HCT116 (cell line): ENCODE results near the gene FGG.

Experiments used
- CEBPB ChIP-seq: IDR thresholded peaks from 2 replicates; pipeline ENCODE4 v1.6.1; 2012; ENCODE audit warnings: low read depth
- ELF1 ChIP-seq: IDR thresholded peaks from 2 replicates; pipeline ENCODE4 v1.6.1; 2012; ENCODE audit warnings: low read depth, borderline replicate concordance
- EZH2 ChIP-seq: fragments of 200-600 bp; sonication (generic); IDR thresholded peaks from 2 replicates; pipeline ENCODE4 v1.6.1; 2017; ENCODE audit warnings: antibody characterized with exemption, mixed run types
- EZH2phosphoT487 ChIP-seq: fragments of 200-600 bp; IDR thresholded peaks from 2 replicates; pipeline ENCODE4 v1.6.1; 2018; ENCODE audit warnings: antibody characterized with exemption, borderline replicate concordance
- JUND ChIP-seq: IDR thresholded peaks from 2 replicates; pipeline ENCODE4 v1.6.1; 2012
- POLR2A ChIP-seq: IDR thresholded peaks from 2 replicates; pipeline ENCODE4 v1.7.0; 2011; ENCODE audit warnings: borderline replicate concordance; ENCODE audit not compliant: insufficient read depth, insufficient read length; ENCODE audit errors: extremely low read depth
- RAD21 ChIP-seq: IDR thresholded peaks from 2 replicates; pipeline ENCODE4 v1.6.1; 2012; ENCODE audit warnings: low read depth, mild to moderate bottlenecking
- SIN3A ChIP-seq: IDR thresholded peaks from 2 replicates; pipeline ENCODE4 v1.6.1; 2012; ENCODE audit warnings: low read depth
- TF ChIP-seq, protein P1 (sequence below): IDR thresholded peaks from 2 replicates; pipeline ENCODE4 v1.6.1; 2012; ENCODE audit warnings: low read depth
- TF ChIP-seq, protein P2 (sequence below), 3 experiments: fragments of 200-600 bp in 1 of 3; sonication (generic) in 1 of 3; IDR thresholded peaks in 2 of 3; conservative IDR thresholded peaks in 1 of 3; 2 replicates each; pipeline ENCODE4 v1.5.1; 2012 to 2017; ENCODE audit warnings: low read depth in 2 of 3, low read length in 2 of 3, antibody characterized with exemption in 1 of 3, borderline replicate concordance in 1 of 3, control low read depth in 1 of 3, mild to moderate bottlenecking in 1 of 3, mixed read lengths in 1 of 3, mixed run types in 1 of 3, moderate library complexity in 1 of 3; ENCODE audit not compliant: insufficient read depth in 1 of 3
- TF ChIP-seq, protein P3 (sequence below): IDR thresholded peaks from 2 replicates; pipeline ENCODE4 v1.6.1; 2012
- TF ChIP-seq, protein P4 (sequence below): IDR thresholded peaks from 2 replicates; pipeline ENCODE4 v1.6.1; 2011; ENCODE audit warnings: mild to moderate bottlenecking, low read length, moderate library complexity; ENCODE audit not compliant: insufficient replicate concordance; ENCODE audit errors: extremely low read depth

DNA sequence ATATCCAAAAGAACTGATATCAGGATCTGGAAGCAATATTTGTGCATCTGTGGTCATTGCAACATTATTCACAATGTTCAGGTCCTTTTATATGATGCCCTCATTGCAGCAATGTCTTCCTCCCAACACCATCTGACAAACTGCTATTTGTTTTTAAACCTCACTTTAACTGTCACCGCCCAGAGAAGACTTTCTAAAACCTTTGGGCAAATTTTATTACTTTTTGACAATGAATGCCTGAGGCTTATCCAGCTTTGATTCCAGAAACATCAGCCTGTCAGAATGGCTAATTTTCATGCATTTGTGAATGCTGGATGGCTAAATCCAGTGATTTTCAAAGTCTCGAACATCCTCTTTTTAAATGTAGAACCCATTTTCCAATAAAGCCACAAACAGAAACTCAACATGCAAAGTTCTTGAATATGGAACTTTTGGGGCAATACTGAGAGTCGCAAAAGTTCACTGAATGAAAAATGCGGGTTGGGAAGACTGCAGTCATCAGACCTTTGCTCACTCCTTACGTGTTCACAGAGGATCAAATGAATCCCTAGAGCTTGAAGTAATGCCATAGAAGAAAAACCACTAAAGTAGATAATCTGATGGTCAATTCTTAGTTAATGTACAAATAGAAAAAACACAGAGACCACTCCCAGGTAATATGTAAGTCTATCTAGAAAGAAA lies 39.1 kb downstream of the FGG start:
- TF ChIP-seq ELF1 = no peak
- no peak for TF ChIP-seq RAD21
- TF ChIP-seq, protein P1, sequence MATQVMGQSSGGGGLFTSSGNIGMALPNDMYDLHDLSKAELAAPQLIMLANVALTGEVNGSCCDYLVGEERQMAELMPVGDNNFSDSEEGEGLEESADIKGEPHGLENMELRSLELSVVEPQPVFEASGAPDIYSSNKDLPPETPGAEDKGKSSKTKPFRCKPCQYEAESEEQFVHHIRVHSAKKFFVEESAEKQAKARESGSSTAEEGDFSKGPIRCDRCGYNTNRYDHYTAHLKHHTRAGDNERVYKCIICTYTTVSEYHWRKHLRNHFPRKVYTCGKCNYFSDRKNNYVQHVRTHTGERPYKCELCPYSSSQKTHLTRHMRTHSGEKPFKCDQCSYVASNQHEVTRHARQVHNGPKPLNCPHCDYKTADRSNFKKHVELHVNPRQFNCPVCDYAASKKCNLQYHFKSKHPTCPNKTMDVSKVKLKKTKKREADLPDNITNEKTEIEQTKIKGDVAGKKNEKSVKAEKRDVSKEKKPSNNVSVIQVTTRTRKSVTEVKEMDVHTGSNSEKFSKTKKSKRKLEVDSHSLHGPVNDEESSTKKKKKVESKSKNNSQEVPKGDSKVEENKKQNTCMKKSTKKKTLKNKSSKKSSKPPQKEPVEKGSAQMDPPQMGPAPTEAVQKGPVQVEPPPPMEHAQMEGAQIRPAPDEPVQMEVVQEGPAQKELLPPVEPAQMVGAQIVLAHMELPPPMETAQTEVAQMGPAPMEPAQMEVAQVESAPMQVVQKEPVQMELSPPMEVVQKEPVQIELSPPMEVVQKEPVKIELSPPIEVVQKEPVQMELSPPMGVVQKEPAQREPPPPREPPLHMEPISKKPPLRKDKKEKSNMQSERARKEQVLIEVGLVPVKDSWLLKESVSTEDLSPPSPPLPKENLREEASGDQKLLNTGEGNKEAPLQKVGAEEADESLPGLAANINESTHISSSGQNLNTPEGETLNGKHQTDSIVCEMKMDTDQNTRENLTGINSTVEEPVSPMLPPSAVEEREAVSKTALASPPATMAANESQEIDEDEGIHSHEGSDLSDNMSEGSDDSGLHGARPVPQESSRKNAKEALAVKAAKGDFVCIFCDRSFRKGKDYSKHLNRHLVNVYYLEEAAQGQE = no peak
- TF ChIP-seq, protein P2, sequence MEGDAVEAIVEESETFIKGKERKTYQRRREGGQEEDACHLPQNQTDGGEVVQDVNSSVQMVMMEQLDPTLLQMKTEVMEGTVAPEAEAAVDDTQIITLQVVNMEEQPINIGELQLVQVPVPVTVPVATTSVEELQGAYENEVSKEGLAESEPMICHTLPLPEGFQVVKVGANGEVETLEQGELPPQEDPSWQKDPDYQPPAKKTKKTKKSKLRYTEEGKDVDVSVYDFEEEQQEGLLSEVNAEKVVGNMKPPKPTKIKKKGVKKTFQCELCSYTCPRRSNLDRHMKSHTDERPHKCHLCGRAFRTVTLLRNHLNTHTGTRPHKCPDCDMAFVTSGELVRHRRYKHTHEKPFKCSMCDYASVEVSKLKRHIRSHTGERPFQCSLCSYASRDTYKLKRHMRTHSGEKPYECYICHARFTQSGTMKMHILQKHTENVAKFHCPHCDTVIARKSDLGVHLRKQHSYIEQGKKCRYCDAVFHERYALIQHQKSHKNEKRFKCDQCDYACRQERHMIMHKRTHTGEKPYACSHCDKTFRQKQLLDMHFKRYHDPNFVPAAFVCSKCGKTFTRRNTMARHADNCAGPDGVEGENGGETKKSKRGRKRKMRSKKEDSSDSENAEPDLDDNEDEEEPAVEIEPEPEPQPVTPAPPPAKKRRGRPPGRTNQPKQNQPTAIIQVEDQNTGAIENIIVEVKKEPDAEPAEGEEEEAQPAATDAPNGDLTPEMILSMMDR (IDR thresholded peaks at IDR 0.05 in 2 of 3, conservative IDR thresholded peaks at IDR 0.05 in 1 of 3; ENCODE audit: borderline replicate concordance in 1 of 3, insufficient read depth in 1 of 3, low read depth in 2 of 3, low read length in 2 of 3) = no peak
- TF ChIP-seq EZH2 = no peak
- TF ChIP-seq CEBPB = no peak
- no peak for TF ChIP-seq JUND
- TF ChIP-seq, protein P3, sequence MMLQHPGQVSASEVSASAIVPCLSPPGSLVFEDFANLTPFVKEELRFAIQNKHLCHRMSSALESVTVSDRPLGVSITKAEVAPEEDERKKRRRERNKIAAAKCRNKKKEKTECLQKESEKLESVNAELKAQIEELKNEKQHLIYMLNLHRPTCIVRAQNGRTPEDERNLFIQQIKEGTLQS = no peak
- TF ChIP-seq EZH2phosphoT487 = no peak
- no peak for TF ChIP-seq SIN3A
- no peak for TF ChIP-seq POLR2A
- TF ChIP-seq, protein P4, sequence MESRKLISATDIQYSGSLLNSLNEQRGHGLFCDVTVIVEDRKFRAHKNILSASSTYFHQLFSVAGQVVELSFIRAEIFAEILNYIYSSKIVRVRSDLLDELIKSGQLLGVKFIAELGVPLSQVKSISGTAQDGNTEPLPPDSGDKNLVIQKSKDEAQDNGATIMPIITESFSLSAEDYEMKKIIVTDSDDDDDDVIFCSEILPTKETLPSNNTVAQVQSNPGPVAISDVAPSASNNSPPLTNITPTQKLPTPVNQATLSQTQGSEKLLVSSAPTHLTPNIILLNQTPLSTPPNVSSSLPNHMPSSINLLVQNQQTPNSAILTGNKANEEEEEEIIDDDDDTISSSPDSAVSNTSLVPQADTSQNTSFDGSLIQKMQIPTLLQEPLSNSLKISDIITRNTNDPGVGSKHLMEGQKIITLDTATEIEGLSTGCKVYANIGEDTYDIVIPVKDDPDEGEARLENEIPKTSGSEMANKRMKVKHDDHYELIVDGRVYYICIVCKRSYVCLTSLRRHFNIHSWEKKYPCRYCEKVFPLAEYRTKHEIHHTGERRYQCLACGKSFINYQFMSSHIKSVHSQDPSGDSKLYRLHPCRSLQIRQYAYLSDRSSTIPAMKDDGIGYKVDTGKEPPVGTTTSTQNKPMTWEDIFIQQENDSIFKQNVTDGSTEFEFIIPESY = no peak
